CD4-positive, alpha-beta T cell treated with Interleukin-17A for 4 hours (primary cell): ENCODE data around the gene GNMT.
"Not testable (repeated sequence)": the region's sequence is repeated elsewhere in the genome, so short reads cannot be mapped to it uniquely, and the experiment has no call there.

Experiments used
- DNase-seq: peaks from one replicate; pipeline ENCODE4 v3.0.0-alpha.2; 2020; ENCODE audit warnings: mixed read lengths

The GNMT gene

DNA sequence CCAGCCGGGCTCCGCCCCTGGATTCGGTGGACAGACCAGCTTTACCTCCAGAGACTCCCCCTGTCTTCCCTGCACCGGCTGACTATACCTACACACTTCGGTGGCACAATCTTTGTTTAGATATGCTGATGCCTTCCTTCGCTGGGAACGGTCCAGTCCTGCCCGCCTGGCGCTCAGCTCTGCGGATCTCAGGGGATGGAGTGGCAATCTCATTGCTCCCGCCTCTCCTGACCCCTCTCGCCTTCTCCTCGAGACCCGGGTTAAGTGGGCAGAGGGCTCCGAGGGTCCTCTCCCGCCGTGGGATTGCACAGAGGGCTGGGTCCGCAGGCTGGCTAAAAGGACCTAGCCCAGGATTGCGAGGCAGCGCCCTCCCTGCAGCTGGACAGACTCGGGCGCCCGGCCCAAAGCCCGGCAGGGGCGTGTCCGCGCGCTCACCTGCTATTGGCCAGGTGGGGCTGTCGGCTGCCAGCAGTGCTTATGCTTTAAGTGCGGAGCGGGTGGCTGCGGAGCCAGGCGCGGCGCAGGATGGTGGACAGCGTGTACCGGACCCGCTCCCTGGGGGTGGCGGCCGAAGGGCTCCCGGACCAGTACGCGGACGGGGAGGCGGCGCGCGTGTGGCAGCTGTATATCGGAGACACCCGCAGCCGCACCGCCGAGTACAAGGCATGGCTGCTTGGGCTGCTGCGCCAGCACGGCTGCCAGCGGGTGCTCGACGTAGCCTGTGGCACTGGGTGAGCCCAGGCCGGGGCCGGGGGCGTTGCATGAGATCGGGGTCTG lies at the start of gene GNMT:
GNMT (plus strand) TSS at position 512 of the 777 bp plus-strand sequence; CDS start at position 526, 14 bp downstream.
- peak; percentile 62 for DNase-seq

DNA sequence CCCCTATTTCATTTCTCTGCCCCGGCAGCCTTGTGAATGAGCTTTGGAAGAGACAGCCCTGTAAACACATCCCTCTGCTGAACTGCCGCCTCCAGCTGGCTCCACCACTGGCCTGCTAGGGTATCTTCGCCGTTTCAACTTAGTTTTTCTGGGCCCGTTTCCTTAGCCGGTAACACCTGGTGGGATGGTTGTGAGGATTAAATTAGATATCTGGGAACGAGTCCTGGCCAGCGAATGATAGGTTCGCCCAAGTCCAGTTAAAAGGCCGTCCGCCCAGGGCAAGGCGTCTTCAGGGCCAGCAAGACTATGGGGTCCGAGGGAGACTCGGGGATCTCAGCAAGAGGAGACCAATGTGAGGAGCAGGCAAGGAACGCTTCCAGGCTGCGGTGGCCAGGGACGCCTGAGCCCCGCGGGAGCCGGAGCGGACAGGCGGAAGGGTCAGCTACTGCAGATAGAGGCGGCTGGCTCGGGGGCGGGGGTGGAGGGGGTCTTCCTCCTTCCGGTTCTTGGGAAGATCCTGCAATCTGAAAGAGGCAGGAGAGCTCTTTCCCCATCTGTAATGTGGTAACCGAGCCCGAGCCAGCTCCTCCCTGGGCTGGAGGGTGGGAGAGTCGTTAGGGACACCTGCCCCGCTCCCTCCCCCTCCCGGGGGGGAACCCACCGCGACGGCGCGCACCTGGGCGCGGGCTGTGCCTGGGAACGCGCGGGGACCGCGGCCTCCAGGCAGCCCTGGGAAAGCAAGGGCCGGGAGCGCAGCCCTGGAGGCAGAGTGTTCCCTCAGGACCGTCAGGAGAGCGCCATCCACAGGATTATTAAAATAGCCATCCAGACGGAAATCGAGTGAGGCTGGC lies 49.2 kb upstream of the GNMT start:
- no peak for DNase-seq

DNA sequence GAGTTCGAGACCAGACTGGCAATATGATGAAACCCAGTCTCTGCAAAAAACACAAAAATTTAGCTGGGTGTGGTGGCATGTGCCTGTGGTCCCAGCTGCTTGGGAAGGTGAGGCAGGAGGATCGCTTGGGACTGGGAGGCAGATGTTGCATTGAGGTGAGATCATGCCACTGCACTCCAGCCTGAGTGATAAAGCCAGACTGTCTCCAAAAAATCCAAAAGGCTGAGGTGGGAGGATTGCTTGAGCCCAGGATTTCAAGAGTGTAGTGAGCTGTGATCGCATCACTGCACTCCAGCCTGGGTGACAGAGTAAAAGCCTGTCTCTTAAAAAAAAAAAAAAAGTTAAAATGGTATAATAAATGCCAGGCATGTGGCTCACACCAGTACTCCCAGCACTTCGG lies 46.0 kb upstream of the GNMT start:
- no peak for DNase-seq

DNA sequence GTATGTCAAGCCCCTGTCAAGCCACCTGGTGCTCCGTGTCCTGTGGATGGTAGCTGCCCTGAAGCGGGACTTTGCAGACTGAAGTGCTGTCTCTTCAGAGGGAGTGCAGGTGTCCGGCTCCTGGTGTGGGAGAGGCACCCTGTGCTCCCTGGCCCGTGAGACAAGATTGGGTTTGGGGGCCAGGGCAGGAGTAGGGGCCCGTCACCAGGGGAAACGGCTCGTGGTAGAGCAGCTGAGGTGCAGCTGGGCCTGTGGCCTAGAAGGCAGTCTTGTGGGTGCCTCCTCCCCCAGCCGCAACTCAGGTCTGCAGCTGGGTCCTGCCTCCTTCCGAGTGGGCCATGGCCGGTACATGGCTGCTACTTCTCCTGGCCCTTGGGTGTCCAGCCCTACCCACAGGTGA lies 44.8 kb upstream of the GNMT start, which contains the start of gene PTCRA:
PTCRA (plus strand) TSS at position 322 of the 400 bp plus-strand sequence; CDS start at position 339, 17 bp downstream.
- no peak for DNase-seq

DNA sequence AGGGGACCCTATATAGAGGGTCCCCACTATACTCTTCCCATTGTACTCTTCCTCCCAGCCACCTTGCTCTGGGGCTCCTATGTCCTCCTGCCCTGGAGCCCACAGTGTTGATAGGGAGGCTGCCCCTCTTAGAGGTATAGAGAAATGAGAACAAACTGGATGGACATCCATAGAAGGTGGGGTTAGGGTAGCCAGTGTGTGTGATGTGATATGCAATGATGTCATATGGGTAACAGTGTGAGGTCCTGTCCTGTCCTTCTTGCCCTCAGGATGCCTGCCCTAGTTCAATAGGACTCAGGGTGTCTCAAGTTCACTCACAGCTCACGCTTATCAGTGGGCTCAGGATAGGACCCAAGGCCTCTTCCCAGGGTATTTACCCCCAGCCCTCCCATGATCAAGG lies 44.3 kb upstream of the GNMT start:
- DNase-seq, result no peak

DNA sequence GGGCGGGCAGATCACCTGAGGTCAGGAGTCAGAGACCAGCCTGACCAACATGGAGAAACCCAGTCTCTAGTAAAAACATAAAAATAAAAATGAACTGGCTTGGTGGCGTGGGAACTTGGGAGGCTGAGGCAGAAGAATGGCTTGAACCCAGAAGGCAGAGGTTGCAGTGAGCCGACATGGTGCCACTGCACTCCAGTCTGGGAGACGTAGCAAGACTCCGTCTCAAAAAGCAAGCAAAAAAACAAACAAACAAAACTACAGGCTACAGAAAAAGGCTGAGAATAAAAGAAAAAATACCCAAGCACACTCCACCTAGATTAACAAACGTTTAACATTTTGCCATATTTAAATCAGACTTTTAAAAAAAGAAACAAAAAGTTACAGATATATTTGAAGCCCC lies 38.8 kb upstream of the GNMT start:
- DNase-seq, result no peak

DNA sequence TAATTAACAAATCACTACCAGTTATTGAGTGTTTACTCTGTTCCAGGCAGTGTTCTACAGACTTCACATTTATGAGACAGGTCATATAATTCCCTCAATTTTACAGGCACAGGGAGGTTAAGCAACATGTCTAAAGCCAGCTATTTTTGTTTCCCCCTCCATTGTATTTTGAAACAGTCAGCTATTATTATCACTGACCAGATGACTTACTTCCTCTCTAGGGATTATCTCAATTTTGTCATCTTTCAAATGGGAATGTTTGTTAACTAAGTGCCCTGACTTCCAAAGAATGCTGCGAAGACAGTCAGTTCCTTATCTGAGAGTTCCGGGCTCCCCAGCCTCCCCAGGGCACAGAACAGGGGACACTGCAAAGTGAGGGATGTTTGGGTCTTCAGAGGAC lies 36.9 kb upstream of the GNMT start:
- no peak for DNase-seq

DNA sequence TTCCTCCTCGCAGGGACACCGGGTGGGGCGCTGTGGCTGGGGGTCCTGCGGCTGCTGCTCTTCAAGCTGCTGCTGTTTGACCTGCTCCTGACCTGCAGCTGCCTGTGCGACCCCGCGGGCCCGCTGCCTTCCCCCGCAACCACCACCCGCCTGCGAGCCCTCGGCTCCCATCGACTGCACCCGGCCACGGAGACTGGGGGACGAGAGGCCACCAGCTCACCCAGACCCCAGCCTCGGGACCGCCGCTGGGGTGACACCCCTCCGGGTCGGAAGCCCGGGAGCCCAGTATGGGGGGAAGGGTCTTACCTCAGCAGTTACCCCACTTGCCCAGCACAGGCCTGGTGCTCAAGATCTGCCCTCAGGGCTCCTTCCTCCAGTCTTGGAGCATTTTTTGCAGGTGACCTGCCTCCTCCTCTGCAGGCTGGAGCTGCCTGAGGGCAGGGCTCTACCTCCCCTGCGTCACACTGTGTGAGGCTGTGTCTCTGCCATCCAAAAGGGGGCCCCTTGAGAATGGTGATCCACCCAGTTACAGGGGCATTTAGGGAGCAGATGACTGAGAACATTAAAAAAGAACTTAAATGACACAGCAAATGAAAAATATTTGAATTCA lies 35.2 kb upstream of the GNMT start:
- no peak for DNase-seq

DNA sequence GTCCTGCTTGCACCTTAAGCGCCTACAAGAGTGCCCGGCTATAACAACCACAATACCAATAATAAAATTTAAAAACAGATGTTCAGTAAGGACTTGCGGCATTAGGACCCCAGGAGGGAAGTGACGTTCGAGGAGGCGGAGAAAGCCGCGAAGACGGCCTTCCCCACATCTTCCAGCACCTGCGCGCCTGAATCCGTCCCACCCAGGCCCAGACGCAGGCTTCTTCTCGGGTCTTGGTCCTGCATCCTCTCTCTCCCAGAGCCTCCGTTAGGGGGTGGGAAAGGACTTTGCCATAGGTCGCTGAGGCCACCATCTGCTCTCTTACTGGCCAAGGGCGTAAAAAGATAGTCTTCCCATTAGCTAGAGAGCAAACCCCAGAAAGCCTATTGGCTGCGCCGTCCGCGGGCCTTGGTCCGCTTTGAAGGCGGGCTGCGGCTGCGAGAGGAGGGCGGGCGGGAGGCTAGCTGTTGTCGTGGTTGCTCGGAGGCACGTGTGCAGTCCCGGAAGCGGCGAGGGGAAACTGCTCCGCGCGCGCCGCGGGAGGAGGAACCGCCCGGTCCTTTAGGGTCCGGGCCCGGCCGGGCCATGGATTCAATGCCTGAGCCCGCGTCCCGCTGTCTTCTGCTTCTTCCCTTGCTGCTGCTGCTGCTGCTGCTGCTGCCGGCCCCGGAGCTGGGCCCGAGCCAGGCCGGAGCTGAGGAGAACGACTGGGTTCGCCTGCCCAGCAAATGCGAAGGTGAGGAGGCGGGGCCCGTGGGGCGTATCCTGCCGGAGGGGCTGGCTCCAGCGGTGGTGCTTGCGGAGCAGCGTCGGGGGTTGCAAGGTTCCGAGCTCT lies 31.4 kb upstream of the GNMT start, which contains the start of gene CNPY3:
CNPY3 (plus strand) TSS at position 495 of the 835 bp plus-strand sequence; CDS start at position 586, 91 bp downstream.
- peak; percentile 94 for DNase-seq

DNA sequence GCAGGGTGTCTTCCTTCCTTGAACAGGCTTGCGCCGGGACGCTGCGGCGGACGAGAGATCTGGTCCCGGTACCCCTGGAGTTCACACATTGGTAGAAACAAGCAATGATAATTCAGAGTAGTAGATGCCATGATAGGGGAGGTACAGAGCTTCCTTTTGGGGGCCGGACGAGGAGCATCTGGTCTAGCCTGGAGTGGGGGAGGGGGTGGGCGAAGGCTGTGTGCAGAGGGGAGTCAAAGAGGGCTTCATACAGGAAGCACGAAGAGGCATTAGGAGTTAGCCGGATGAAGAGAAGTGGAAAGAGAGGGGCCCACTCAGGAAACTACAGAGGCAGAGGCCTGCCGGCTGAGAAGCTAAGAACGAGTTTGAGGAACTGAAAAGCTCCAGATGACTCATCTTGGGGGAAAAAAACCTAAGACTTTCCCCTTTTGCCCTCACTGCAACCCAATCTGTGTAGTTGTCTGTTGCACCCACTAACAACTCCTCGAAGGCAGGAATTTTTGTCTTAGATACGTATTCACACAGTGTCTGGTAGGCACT lies 30.7 kb upstream of the GNMT start:
- peak; percentile 65 for DNase-seq

DNA sequence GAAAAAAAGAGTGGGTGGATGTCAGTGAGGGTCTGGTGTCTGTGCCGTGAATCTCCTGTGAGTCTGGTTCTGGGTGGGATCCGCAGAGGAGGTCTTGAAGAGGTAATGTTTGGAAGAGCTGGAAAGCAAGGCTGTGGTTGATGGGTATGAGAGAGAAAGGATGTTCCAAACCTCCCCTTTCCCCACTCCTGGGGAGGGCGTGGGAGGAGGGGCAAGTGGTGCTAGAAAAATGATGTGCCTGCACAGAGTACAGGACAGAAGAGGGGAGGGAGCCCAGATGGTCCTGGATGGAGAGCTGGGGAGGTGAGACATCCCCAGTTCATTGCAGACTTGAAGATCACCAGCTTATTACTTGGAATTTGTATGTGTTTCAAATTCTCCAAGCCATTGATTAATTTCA lies 28.1 kb upstream of the GNMT start:
- no peak for DNase-seq

DNA sequence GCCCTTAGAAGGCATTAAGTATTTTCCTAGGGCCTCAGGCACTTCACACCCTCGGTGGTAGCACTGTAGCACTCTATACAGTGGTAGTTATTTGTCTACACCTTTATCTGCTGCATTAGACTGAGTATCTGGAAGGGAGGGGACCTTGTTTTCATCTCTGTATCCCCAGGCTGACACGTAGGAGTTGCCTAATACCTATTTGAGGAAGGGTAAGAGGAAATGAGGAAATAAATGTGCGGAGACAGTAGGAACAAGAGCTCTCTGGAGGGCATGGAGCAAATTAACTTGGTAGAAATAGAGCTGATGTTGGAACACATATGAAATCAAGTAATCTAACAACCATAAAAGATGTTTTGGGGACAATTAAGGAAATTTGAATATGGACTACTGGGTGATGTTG lies 27.3 kb upstream of the GNMT start:
- DNase-seq, result no peak

DNA sequence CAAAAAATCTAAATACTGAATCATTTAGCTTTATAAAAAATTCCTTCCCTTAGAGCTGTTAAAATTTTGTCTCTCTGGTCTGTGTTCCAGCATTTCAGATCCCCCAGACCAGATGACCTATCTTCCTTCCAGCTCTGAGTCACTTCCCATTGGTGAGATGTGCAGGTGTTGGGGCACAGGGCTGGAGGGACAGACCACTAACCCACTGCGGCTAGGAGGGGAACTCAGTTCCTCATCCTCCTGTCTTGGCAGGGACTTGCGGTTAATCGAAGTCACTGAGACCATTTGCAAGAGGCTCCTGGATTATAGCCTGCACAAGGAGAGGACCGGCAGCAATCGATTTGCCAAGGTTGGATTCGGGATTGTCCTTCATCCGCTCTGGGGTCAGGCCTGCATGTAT lies 25.2 kb upstream of the GNMT start:
- DNase-seq, result no peak

DNA sequence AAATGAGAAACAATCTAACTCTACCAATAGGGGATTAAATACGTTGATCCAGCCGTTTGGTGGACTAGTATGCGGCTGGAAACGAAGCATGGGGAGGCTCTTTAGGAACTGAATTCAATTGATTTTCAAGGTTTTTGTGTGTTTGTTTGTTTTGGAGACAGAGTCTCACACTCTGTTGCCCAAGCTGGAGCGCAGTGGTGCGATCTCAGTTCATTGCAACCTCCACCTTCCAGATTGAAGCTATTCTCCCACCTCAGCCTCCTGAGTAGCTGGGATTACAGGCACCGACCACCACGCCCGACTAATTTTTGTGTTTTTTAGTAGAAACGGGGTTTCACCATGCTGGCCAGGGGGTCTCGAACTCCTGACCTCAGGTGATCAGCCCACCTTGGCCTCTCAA lies 24.2 kb upstream of the GNMT start:
- no peak for DNase-seq

DNA sequence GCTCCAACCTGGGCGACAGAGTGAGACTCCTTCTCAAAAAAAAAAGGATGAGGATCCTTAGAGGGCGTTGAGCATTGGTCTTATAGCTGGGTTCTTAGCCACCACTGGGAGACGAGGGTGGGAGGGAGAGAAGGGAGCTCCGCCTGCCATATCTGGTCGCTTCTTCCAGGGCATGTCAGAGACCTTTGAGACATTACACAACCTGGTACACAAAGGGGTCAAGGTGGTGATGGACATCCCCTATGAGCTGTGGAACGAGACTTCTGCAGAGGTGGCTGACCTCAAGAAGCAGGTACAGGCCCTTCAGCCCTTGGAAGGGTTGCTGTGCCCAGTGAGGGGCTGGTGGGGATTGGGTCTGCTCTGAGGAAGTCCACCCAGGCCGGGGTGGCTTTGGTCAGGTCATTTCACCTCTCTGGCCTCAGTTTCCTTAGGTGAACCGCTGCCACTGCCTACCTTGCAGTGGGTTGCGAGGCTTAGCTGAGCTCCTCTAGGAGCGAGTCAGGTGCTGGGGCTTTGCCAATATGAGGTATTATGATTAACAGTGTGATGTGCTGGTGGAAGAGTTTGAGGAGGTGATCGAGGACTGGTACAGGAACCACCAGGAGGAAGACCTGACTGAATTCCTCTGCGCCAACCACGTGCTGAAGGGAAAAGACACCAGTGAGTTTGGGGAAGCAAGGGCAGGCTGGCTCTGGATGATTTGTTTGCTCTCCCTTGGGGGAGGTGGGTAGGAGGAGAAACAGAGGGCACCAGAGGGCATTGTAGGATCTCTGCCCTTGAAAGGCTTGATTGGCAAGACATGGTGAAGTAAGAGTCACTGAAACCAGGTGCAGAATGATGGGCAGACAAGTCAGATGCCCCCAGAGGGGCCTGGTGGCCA lies 22.8 kb upstream of the GNMT start:
- DNase-seq, result no peak

DNA sequence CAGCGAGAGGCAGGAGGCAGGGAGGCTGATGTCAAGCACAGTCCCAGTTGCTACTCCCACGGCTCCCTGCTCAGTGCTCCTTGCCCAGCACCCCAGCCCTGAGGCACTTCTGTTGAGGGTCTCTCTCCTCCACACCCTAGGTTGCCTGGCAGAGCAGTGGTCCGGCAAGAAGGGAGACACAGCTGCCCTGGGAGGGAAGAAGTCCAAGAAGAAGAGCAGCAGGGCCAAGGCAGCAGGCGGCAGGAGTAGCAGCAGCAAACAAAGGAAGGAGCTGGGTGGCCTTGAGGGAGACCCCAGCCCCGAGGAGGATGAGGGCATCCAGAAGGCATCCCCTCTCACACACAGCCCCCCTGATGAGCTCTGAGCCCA lies 22.1 kb upstream of the GNMT start:
- no peak for DNase-seq

DNA sequence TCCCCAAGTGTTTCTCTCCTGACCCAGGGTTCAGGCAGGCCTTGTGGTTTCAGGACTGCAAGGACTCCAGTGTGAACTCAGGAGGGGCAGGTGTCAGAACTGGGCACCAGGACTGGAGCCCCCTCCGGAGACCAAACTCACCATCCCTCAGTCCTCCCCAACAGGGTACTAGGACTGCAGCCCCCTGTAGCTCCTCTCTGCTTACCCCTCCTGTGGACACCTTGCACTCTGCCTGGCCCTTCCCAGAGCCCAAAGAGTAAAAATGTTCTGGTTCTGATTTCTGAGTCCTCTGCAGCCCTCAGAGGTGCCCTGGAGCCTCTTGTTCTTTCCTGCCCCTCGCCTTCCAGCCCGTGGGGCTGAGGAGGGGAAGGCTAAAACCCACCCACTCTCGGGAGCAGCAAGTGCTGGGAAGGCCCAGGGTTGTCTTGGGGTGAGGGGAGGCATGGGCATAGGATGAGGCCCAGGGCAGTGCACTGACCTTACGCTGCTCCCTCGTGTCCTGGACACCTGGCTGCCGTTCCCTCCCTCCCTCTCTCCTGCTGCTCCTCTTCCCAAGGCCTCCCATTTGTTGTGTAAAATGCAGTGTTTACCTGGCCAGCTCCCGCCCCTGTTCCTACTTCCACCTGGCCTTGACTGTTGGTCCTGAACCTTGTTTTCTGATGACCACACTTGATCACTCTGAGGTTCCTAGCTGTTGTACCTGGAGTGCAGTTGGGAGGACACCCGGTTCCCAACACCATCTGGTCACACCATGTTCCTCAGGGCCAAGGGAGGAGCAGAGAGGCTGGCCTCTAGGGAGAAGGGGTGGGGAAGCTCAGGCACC lies 21.4 kb upstream of the GNMT start:
- no peak for DNase-seq

DNA sequence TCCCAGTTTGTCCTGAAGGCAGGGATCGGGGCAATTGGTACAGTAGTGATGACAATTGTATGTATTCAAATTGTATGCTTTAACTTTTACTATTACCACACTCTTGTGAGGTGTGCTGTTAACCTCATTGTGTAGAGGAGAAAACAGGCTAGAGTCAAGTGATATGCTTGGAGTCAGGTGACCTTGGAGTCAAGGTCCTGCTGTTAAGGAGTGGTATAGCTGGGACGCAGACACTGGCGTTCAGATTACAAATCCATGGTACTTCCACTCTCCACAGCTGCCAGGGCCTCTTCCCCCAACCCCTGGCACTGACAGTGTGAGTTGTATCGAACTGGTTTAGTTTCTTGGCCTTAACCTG lies 20.8 kb upstream of the GNMT start:
- DNase-seq, result no peak

DNA sequence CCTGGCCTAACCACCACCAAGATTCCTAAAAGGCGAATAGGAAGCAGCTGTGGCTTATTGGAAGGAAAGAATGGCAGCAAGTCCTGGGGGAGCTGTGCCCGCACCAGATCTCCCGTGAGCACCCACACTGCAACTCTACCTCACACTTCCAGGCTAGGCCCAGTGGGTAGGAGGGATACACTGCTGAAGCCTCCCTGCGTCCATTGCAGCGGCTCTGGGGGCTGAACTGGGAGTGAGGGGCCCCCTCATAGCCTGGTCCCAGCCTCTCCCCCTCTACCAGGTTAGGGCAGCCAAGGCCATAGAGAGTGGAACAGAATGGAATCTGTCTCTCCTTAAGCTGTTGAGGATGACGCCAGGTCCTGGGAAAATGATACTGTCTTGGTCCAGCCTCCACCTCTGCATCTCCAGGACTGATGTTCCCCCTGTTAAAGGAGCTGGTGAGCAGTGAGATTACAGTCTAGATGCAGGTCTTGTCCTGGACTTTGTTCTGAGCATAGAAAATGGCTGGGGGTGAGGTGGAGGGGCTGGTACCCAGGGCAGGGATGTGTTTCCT lies 20.0 kb upstream of the GNMT start:
- no peak for DNase-seq

DNA sequence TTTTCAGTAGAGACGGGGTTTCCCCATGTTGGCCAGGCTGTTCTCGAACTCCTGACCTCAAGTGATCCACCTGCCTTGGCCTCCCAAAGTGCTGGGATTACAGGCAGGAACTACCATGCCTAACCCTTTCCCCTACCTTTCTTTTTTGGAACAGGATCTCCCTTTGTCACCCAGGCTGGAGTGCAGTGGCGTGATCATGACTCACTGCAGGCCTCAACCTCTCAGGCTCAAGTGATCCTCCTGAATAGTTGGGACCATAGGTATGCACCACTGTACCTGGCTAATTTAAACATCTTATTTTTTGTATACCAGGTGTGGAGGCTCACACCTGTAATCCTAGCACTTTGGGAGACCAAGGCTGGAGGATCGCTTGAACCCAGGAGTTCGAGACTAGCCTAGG lies 19.2 kb upstream of the GNMT start:
- DNase-seq, result not testable (repeated sequence)
